ENCODE measurements around the gene ODR4. TPM values are rescaled to one million over a fixed set of nuclear protein-coding genes. Genes with fewer than 3 reads are reported as not detected.

The ODR4 gene
- total and polyA plus RNA-seq, 8 donors: 6.1 to 44.2 (median 11.8) TPM

DNA sequence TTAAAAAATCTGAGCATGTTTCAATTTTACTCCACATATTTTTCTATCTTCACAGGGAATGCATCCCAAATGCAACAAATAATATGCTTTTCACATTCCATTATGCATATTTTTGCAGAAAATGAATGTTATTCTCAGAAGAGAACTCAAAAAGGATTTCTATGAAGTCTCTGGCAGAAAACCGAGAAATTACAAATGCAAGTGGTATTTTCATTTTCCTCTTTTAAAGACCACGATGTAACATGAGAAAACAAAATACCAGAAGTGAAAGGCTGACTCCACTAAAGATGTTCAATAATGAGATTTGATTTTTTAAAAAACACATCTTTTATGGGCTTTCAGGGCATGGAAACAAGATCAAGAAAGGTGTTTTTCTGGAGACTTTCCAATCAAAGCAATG lies 90.3 kb downstream of the ODR4 start:
- WGBS, 5 donors: 66 to 86% (median 81%) methylated on average over 2 of the region's 2 CpGs
- DNase-seq: no peak

More for the DNA sequence above, 90.3 kb downstream of the ODR4 start:
- H3K4me1 ChIP-seq: no peaks in the 10 kb centered on the region
- no peak overlapping the region for H3K4me3 ChIP-seq
- H3K36me3 ChIP-seq: no peaks in the 10 kb centered on the region
- no peaks in the 10 kb centered on the region for H3K9me3 ChIP-seq
- intact Hi-C loops (cut with DNase I; ENCODE audit: low total_unique reads): no loop called here
- TF ChIP-seq EP300 (IDR thresholded peaks at IDR 0.05) (no peak), POLR2A (IDR thresholded peaks at IDR 0.05) (no peak), POLR2AphosphoS5 (IDR thresholded peaks at IDR 0.05) (no peak)
- TF ChIP-seq, protein P1, sequence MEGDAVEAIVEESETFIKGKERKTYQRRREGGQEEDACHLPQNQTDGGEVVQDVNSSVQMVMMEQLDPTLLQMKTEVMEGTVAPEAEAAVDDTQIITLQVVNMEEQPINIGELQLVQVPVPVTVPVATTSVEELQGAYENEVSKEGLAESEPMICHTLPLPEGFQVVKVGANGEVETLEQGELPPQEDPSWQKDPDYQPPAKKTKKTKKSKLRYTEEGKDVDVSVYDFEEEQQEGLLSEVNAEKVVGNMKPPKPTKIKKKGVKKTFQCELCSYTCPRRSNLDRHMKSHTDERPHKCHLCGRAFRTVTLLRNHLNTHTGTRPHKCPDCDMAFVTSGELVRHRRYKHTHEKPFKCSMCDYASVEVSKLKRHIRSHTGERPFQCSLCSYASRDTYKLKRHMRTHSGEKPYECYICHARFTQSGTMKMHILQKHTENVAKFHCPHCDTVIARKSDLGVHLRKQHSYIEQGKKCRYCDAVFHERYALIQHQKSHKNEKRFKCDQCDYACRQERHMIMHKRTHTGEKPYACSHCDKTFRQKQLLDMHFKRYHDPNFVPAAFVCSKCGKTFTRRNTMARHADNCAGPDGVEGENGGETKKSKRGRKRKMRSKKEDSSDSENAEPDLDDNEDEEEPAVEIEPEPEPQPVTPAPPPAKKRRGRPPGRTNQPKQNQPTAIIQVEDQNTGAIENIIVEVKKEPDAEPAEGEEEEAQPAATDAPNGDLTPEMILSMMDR (IDR thresholded peaks at IDR 0.05): no peak
- H3K27me3 ChIP-seq: no peaks in the 10 kb centered on the region
- no peak overlapping the region for H3K27ac ChIP-seq

Other genes with a start within 250 kb of the ODR4 start
- gene PRG4, start 79.6 kb upstream of the ODR4 start, total RNA-seq: under 1 TPM in 2 of 5 donors, not detected in 3; 0.37 to 0.58 TPM
- under 1 TPM in 1 of 3 donors, not detected in 2; 0.10 TPM for gene PRG4, start 79.6 kb upstream of the ODR4 start, polyA plus RNA-seq
- gene TPR, start 585 bp upstream of the ODR4 start, total RNA-seq: 100 to 1,000 TPM in 3 of 5 donors, 10 to 100 TPM in 2; 55.2 to 273 (median 110) TPM
- 10 to 100 TPM; 12.7 to 25.5 (median 13.4) TPM for gene TPR, start 585 bp upstream of the ODR4 start, polyA plus RNA-seq
- not detected for gene PDC, start 85.3 kb downstream of the ODR4 start, total RNA-seq
- gene PDC, start 85.3 kb downstream of the ODR4 start, polyA plus RNA-seq: not detected